Gastrocnemius medialis (tissue), 4 donors: Measurements from ENCODE around the gene NPIPA7.
"Not testable (repeated sequence)": the region's sequence is repeated elsewhere in the genome, so short reads cannot be mapped to it uniquely, and the experiment has no call there.

Experiments
- CTCF ChIP-seq, 5 experiments: fragments of 450-650 bp in 3 of 5; fragments of 200-600 bp in 2 of 5; sonication (generic) in 2 of 5; IDR thresholded peaks in 4 of 5; conservative IDR thresholded peaks in 1 of 5; 1 replicate in 4 of 5; 2 replicates in 1 of 5; pipeline ENCODE4 v1.5.1; 2016 to 2019; ENCODE audit warnings: antibody characterized with exemption in 5 of 5, mild to moderate bottlenecking in 3 of 5, moderate library complexity in 3 of 5
- POLR2A ChIP-seq, 2 donors: fragments of 450-650 bp; IDR thresholded peaks; one replicate each; pipeline ENCODE4 v1.6.1; 2017; ENCODE audit warnings: antibody characterized with exemption in 2 of 2, mild to moderate bottlenecking in 2 of 2, moderate library complexity in 2 of 2

- TF ChIP-seq CTCF (IDR thresholded peaks at IDR 0.05 in 4 of 5, conservative IDR thresholded peaks at IDR 0.05 in 1 of 5); POLR2A (IDR thresholded peaks at IDR 0.05): not testable (repeated sequence)
These were observed 23.4 kb downstream of the NPIPA7 start for GRCh38 chr16:16402333-16402732.
